ENCODE measurements around the gene TMEM31. TPM values are rescaled to one million over a fixed set of nuclear protein-coding genes. Genes with fewer than 3 reads are reported as not detected.
A peak's percentile ranks its signal among the peaks of the same experiment; 100 is the strongest.

Gene TMEM31
- total and polyA plus RNA-seq, 9 of the 15 experiments (the other 6 are each of a cell fraction or from before 2014, with no cell fraction given): 0.18 TPM; not detected in 8

DNA sequence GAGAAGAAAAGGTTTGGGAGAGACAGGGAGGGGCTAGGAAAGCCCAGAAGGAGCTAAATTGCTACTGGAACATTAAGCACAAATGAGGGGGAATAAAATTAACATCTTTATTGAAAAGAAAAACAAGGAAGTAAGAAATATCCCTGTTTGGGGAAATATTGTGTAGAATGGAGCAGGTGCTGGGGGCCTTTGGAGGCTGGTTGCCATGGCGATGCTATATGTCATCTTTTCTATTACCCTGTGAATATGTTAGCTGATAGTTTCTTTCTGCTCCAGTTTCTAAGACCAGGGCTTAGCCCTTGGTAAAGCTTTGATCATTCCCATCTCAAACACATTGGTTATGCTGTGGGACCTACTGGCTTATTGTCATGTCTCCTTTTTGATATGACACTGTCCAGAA, 28.7 kb downstream of the TMEM31 start:
- no peak for ATAC-seq
- H3K4me1 ChIP-seq (replicated peaks in 1 of 2; ENCODE audit: control insufficient read depth in 2 of 2, insufficient read depth in 2 of 2, low read length in 2 of 2): no peaks in the 10 kb centered on the region
- no peak for DNase-seq (ENCODE audit: extremely low read depth in 1 of 4, low spot score in 3 of 4)
- H3K79me2 ChIP-seq (ENCODE audit: control insufficient read depth, insufficient read depth, low read length): no peaks in the 10 kb centered on the region
- TF ChIP-seq TOE1 (IDR thresholded peaks at IDR 0.05; ENCODE audit: borderline replicate concordance) (no peak), TOE1 (CRISPR knock-in tag; IDR thresholded peaks at IDR 0.05; ENCODE audit: borderline replicate concordance, low read depth) (no peak), RFX1 (IDR thresholded peaks at IDR 0.05) (peak; percentile 32)
- intact Hi-C loops (cut with micrococcal nuclease): no loop called here
- CTCF ChIA-PET (ENCODE audit: low intra/inter-chr PET ratio): no interaction called here
- H3K27ac ChIP-seq (ENCODE audit: extremely low read depth, low read depth, low read length): no peak overlapping the region
- in situ Hi-C loops (cut with MboI): no loop called here
- POLR2A ChIA-PET: interaction anchor here (1.0 to 1.2 kb wide), 2 partner anchors 9 to 13 kb away, joined by 3 to 5 read pairs; no protein-coding TSS in a partner anchor
- no peaks in the 10 kb centered on the region for H3K36me3 ChIP-seq (ENCODE audit: control insufficient read depth, insufficient read depth, low read length)
- no peak overlapping the region for H2AFZ ChIP-seq (ENCODE audit: low read depth, low read length)
- no peaks in the 10 kb centered on the region for H3K9me3 ChIP-seq (replicated peaks; ENCODE audit: control insufficient read depth, insufficient read depth, low read depth, low read length)
- WGBS (ENCODE audit: insufficient coverage, low coverage, missing lambda C conversion rate): 0% methylated on average over 1 of the region's 1 CpG
- no peak for FAIRE-seq
- no peaks in the 10 kb centered on the region for H4K20me1 ChIP-seq (replicated peaks; ENCODE audit: control insufficient read depth, insufficient read depth, low read length)
- H3K9me1 ChIP-seq (ENCODE audit: control insufficient read depth, insufficient read depth, low read length): no peaks in the 10 kb centered on the region
- no peaks in the 10 kb centered on the region; a peak in 1 of 5 replicates for H3K27me3 ChIP-seq (ENCODE audit: control insufficient read depth in 2 of 2, insufficient read depth in 2 of 2, low read length in 2 of 2)
- H3K9ac ChIP-seq (ENCODE audit: insufficient read depth in 1 of 2, low read depth in 2 of 2, low read length in 2 of 2): no peak overlapping the region
- H3K4me3 ChIP-seq: no peak overlapping the region
- H3K4me2 ChIP-seq (ENCODE audit: insufficient read depth, low read length): no peak overlapping the region
- BruUV-seq (replicated peaks): no TSS peak

- in situ Hi-C loops (cut with MboI) (no loop called here), intact Hi-C loops (cut with micrococcal nuclease) (no loop called here)
- WGBS (ENCODE audit: insufficient coverage, low coverage, missing lambda C conversion rate): 0% methylated on average over 1 of the region's 1 CpG
- Histone ChIP-seq H3K27ac (ENCODE audit: extremely low read depth, low read depth, low read length) (no peak overlapping the region), H3K4me1 (replicated peaks in 1 of 2; ENCODE audit: control insufficient read depth in 2 of 2, insufficient read depth in 2 of 2, low read length in 2 of 2) (no peaks in the 10 kb centered on the region), H3K27me3 (ENCODE audit: control insufficient read depth in 2 of 2, insufficient read depth in 2 of 2, low read length in 2 of 2) (no peaks in the 10 kb centered on the region; a peak in 2 of 5 replicates), H3K9ac (ENCODE audit: insufficient read depth in 1 of 2, low read depth in 2 of 2, low read length in 2 of 2) (no peak overlapping the region), H3K4me3 (no peak overlapping the region), H4K20me1 (replicated peaks; ENCODE audit: control insufficient read depth, insufficient read depth, low read length) (no peaks in the 10 kb centered on the region), H3K9me1 (ENCODE audit: control insufficient read depth, insufficient read depth, low read length) (no peaks in the 10 kb centered on the region), H3K79me2 (ENCODE audit: control insufficient read depth, insufficient read depth, low read length) (no peaks in the 10 kb centered on the region), H3K36me3 (ENCODE audit: control insufficient read depth, insufficient read depth, low read length) (no peaks in the 10 kb centered on the region), H2AFZ (ENCODE audit: low read depth, low read length) (no peak overlapping the region), H3K9me3 (replicated peaks; ENCODE audit: control insufficient read depth, insufficient read depth, low read depth, low read length) (no peaks in the 10 kb centered on the region), H3K4me2 (ENCODE audit: insufficient read depth, low read length) (no peak overlapping the region)
- DNase-seq (ENCODE audit: extremely low read depth in 1 of 4, low spot score in 3 of 4) (no peak), FAIRE-seq (no peak), ATAC-seq (no peak)
- POLR2A ChIA-PET: interaction anchor here (0.7 kb wide), 1 partner anchor 132 kb away, joined by 3 read pairs; no protein-coding TSS in a partner anchor
- CTCF ChIA-PET (ENCODE audit: low intra/inter-chr PET ratio): no interaction called here
- BruUV-seq (replicated peaks): no TSS peak
- TF ChIP-seq ZNF282 (CRISPR knock-in tag; IDR thresholded peaks at IDR 0.05): no peak
- TF ChIP-seq, protein P1, sequence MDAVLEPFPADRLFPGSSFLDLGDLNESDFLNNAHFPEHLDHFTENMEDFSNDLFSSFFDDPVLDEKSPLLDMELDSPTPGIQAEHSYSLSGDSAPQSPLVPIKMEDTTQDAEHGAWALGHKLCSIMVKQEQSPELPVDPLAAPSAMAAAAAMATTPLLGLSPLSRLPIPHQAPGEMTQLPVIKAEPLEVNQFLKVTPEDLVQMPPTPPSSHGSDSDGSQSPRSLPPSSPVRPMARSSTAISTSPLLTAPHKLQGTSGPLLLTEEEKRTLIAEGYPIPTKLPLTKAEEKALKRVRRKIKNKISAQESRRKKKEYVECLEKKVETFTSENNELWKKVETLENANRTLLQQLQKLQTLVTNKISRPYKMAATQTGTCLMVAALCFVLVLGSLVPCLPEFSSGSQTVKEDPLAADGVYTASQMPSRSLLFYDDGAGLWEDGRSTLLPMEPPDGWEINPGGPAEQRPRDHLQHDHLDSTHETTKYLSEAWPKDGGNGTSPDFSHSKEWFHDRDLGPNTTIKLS (IDR thresholded peaks at IDR 0.05; ENCODE audit: borderline replicate concordance, low read depth): no peak
- TF ChIP-seq EP300 (IDR thresholded peaks at IDR 0.05; ENCODE audit: low read length): no peak
- no peak for TF ChIP-seq DLX4 (CRISPR knock-in tag; IDR thresholded peaks at IDR 0.05)
- TF ChIP-seq POLR2G (IDR thresholded peaks at IDR 0.05; ENCODE audit: low read depth, low read length): no peak
- TF ChIP-seq ZFP36 (IDR thresholded peaks at IDR 0.05; ENCODE audit: low read depth, low read length, partially characterized antibody): no peak
- no peak for TF ChIP-seq DMBX1 (CRISPR knock-in tag; IDR thresholded peaks at IDR 0.05; ENCODE audit: borderline replicate concordance)
- no peak for TF ChIP-seq ELK3 (CRISPR knock-in tag; IDR thresholded peaks at IDR 0.05)
- TF ChIP-seq, protein P2, sequence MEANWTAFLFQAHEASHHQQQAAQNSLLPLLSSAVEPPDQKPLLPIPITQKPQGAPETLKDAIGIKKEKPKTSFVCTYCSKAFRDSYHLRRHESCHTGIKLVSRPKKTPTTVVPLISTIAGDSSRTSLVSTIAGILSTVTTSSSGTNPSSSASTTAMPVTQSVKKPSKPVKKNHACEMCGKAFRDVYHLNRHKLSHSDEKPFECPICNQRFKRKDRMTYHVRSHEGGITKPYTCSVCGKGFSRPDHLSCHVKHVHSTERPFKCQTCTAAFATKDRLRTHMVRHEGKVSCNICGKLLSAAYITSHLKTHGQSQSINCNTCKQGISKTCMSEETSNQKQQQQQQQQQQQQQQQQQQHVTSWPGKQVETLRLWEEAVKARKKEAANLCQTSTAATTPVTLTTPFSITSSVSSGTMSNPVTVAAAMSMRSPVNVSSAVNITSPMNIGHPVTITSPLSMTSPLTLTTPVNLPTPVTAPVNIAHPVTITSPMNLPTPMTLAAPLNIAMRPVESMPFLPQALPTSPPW (CRISPR knock-in tag; IDR thresholded peaks at IDR 0.05): no peak
These were observed 31.2 kb downstream of the TMEM31 start for GRCh38 chrX:103741879-103742278.

Data from K562 (cell line).